22Rv1 (cell line): ENCODE data around the gene ZFY.
"Not testable (repeated sequence)": the region's sequence is repeated elsewhere in the genome, so short reads cannot be mapped to it uniquely, and the experiment has no call there.

Experiments used
- H3K27ac ChIP-seq: fragments of 450-650 bp; 2 replicates; pipeline ENCODE4 v1.5.1; 2017
- CTCF ChIP-seq: fragments of 450-650 bp; IDR thresholded peaks from 2 replicates; pipeline ENCODE4 v1.5.1; 2017; ENCODE audit warnings: mild to moderate bottlenecking
- ZFX ChIP-seq: fragments of 450-650 bp; IDR thresholded peaks from 2 replicates; pipeline ENCODE4 v1.6.1; 2017; ENCODE audit warnings: antibody characterized with exemption, borderline replicate concordance

Gene ZFY

DNA sequence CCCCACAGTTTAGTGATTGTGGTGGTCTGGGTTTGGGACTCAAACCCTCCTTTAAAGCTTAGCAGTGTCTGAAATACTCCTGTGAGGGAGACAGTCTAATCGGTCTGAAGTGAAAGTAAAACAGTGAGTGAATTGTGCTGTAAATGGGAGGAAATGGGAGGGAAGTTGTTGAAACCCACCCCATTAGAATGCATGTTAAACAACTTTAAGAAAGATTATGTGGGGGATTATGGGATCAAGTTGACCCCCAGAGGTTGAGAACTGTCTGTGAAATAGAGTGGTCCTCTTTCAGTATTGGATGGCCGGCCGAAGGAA is 68.3 kb downstream of the ZFY start:
- H3K27ac ChIP-seq = peak overlapping the region; percentile 36
- TF ChIP-seq ZFX (no peak), CTCF (no peak)

DNA sequence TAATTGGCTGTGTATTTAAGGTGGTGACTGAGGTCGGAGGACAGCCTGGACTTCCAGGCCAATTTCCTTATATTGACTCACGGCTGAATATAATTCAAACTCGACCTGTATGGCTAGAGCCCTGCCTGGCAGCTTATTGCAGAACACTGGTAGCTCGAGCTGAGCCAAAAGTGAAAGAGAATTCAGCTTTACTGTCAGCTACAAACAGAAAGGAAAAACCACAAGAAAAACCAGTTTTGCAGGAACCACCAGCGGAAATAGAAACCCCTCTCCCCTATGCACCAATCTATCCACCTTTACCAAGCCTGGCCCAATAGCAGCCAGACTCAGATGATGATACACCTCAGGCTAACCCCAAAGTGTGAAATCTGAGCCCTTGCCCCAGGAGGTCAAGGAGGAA is 68.7 kb downstream of the ZFY start:
- TF ChIP-seq ZFX = no peak
- TF ChIP-seq CTCF = no peak
- H3K27ac ChIP-seq = peak overlapping the region; percentile 36; the same call in 1 of the 2 replicates

DNA sequence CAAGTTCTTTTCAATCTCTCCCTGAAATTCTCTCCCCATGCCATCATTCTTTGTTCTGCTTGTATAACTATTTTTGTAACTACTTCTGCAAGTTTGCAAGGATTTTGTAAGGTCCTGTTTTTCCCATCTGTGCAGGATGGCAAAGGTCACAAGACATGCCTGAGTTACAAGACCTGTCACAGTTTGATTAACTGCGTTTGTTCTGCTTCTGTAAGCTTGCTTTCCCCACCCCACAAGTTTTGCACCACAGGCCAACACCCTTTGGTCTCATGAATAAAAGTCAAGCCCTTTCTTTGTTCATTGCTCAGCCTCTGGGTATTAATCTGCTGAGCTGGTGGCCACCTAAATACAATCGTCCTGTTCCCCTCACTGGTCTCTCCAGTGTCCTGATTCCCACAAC is 70.8 kb downstream of the ZFY start:
- H3K27ac ChIP-seq = not testable (repeated sequence)

GRCh38 chrY:3007967-3008366 is 72.8 kb downstream of the ZFY start:
- TF ChIP-seq ZFX (no peak), CTCF (no peak)
- H3K27ac ChIP-seq = no peak overlapping the region

- no peak for TF ChIP-seq ZFX
- TF ChIP-seq CTCF = no peak
- no peak overlapping the region for H3K27ac ChIP-seq
These were observed 77.0 kb downstream of the ZFY start for GRCh38 chrY:3012226-3012625.

DNA sequence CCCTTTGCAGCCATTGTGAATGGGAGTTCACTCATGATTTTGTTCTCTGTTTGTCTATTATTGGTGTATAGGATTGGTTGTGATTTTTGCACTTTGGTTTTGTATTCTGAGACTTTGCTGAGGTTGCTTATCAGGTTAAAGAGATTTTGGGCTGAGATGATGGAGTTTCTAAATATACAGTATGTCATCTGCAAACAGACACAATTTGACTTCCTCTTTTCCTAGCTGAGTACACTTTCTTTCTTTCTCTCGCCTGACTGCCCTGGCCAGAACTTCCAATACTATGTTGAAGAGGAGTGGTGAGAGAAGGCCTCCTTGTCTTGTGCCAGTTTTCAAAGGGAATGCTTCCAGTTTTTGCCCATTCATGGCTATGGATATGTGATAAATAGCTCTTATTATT is 81.4 kb downstream of the ZFY start:
- no peak overlapping the region for H3K27ac ChIP-seq
- TF ChIP-seq ZFX (no peak), CTCF (no peak)

DNA sequence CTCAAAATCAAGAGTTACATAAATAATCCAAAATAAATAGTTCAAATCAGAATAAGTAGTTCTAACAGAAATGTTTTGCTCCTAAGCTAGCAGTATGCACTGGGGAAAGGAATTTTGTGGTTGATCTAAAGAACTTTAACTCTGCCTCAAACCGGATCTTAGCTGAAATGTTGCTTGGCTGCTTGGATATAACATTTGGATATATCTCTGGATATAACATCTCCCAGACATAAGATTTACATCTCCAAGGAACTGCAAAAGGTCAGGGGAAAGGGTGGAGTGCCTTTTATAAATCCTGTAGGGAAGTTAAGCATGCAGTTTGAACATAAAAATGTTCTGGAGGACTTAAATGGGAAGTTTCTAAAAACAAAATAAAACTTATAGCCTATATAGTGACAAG is 83.4 kb downstream of the ZFY start:
- H3K27ac ChIP-seq = no peak overlapping the region
- TF ChIP-seq CTCF = no peak
- TF ChIP-seq ZFX = no peak

DNA sequence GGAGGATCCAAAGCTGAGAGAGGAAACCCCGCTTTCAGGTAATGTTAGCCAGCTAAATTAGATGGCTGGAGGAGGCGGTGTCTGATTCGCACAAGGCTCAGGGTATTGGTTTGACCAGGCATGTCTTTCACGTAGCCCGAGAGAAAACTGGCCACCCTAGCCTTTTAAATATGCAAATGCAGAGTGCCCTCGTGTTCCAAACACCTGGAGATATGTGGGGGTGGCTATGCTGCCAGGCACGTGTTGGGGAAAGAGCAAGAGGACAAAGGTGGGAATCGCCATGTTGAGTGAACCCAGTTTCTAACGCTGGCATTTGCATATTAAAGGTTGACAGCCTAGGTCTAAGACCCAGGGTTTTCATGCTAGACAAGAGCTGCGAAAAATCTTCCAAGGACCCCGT is 84.4 kb downstream of the ZFY start:
- H3K27ac ChIP-seq = no peak overlapping the region
- TF ChIP-seq CTCF = no peak
- TF ChIP-seq ZFX = no peak
